Esophagus muscularis mucosa (tissue), 4 donors: ENCODE results near the gene TFAM. TPM values are rescaled to one million over a fixed set of nuclear protein-coding genes. Genes with fewer than 3 reads are reported as not detected.

Experiments
- DNase-seq: peaks from one replicate; pipeline ENCODE4 v3.0.0-alpha.2; 2017; ENCODE audit errors: extremely low spot score
- H3K27ac ChIP-seq, 4 donors: fragments of 200-600 bp; sonication (generic); replicated peaks in 1 of 4; 1 replicate in 3 of 4; 2 replicates in 1 of 4; pipeline ENCODE4 v1.5.1; 2016 to 2019; ENCODE audit warnings: mild to moderate bottlenecking in 1 of 4
- H3K27me3 ChIP-seq, 4 donors: fragments of 200-600 bp; sonication (generic); one replicate each; pipeline versions ENCODE4 v1.5.1 to v1.6.0; 2016 to 2019
- H3K36me3 ChIP-seq, 4 donors: fragments of 200-600 bp; sonication (generic); one replicate each; pipeline ENCODE4 v1.5.1; 2016 to 2019
- H3K4me1 ChIP-seq, 4 donors: fragments of 200-600 bp; sonication (generic); one replicate each; pipeline ENCODE4 v1.5.1; 2016 to 2019
- H3K4me3 ChIP-seq, 4 donors: fragments of 200-600 bp; sonication (generic); 1 replicate in 2 of 4; 2 replicates in 2 of 4; pipeline ENCODE4 v1.5.1; 2016 to 2019; ENCODE audit warnings: mild to moderate bottlenecking in 4 of 4, moderate library complexity in 1 of 4
- H3K9me3 ChIP-seq, 4 donors: fragments of 200-600 bp; sonication (generic); 1 replicate in 3 of 4; 2 replicates in 1 of 4; pipeline ENCODE4 v1.5.1; 2016 to 2019
- EP300 ChIP-seq: sonication (generic); formaldehyde crosslinking; IDR thresholded peaks from one replicate; pipeline ENCODE4 v1.6.1; 2017; ENCODE audit warnings: antibody characterized with exemption
- POLR2A ChIP-seq: fragments of 450-650 bp; IDR thresholded peaks from one replicate; pipeline ENCODE4 v1.6.1; 2017; ENCODE audit warnings: antibody characterized with exemption, moderate library complexity, mild to moderate bottlenecking, low read depth
- POLR2AphosphoS5 ChIP-seq, 2 donors: sonication (generic); formaldehyde crosslinking; IDR thresholded peaks; one replicate each; pipeline ENCODE4 v1.6.1; 2017; ENCODE audit warnings: antibody characterized with exemption in 2 of 2
- WGBS: methylation state at CpG from one replicate; pipeline ENCODE4 v1.1.5; 2018; 5-methylcytosine and 5-hydroxymethylcytosine counted together
- intact Hi-C: fragments of 100-400 bp; cut with DNase I; formaldehyde crosslinking; loops from one replicate; pipeline ENCODE4 v1.15.1; 2023
- total RNA-seq, 4 donors: library from RNA; depleted of rRNA; stranded (reverse); fragments of >200 nt; gene quantifications; one replicate each; pipeline versions ENCODE4 v1.1.0 to v1.2.1, GENCODE V29; 2016
- TF ChIP-seq, protein P1 (sequence below), 3 experiments: fragments of 200-600 bp in 2 of 3; fragments of 450-650 bp in 1 of 3; sonication (generic) in 2 of 3; IDR thresholded peaks; one replicate each; pipeline ENCODE4 v1.5.1; 2017 to 2019; ENCODE audit warnings: antibody characterized with exemption in 3 of 3, mild to moderate bottlenecking in 2 of 3, moderate library complexity in 1 of 3

TFAM gene
- 10 to 100 TPM; 15.4 to 24.3 (median 19.5) TPM for total RNA-seq

DNA sequence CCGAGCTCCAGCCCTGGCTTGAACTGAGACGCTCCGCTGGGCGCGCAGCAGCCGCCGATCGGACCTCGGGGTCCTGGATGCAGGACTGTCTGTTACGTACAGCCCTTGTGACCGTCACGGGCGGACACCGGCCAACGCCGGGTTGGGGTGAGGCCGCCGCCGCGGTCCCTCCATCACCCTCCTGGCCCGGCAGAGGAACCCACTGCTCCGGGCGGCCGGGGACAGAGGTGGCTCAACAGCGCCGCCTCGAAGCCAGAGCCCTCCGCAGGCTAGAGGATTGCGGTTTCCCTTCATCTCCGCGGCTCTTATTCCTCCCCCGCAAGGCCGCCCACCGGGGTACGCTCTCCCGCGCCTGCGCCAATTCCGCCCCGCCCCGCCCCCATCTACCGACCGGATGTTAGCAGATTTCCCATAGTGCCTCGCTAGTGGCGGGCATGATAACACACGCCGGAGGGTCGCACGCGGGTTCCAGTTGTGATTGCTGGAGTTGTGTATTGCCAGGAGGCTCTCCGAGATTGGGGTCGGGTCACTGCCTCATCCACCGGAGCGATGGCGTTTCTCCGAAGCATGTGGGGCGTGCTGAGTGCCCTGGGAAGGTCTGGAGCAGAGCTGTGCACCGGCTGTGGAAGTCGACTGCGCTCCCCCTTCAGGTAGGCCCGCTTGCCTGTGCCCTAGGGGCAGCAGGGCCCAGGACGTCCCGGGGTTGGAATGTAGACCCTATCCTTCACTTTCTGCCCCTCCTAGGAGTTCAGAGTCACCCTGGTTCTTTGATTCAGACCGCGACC, at the start of gene TFAM:
Gene TFAM, plus strand, starts transcription at position 412 of the 785 bp plus-strand sequence. Its CDS starts 138 bp downstream, at position 550.
- no peak for TF ChIP-seq EP300
- peak; percentile 60 for TF ChIP-seq POLR2A
- TF ChIP-seq, protein P1, sequence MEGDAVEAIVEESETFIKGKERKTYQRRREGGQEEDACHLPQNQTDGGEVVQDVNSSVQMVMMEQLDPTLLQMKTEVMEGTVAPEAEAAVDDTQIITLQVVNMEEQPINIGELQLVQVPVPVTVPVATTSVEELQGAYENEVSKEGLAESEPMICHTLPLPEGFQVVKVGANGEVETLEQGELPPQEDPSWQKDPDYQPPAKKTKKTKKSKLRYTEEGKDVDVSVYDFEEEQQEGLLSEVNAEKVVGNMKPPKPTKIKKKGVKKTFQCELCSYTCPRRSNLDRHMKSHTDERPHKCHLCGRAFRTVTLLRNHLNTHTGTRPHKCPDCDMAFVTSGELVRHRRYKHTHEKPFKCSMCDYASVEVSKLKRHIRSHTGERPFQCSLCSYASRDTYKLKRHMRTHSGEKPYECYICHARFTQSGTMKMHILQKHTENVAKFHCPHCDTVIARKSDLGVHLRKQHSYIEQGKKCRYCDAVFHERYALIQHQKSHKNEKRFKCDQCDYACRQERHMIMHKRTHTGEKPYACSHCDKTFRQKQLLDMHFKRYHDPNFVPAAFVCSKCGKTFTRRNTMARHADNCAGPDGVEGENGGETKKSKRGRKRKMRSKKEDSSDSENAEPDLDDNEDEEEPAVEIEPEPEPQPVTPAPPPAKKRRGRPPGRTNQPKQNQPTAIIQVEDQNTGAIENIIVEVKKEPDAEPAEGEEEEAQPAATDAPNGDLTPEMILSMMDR (IDR thresholded peaks at IDR 0.05), result peak; percentile 28 to 46 (median 43)
- peak; percentile 90 to 97 for TF ChIP-seq POLR2AphosphoS5 (IDR thresholded peaks at IDR 0.05)
- peaks cover 10 to 31% (median 24%) of the 10 kb centered on the region in 4 donors for H3K4me1 ChIP-seq
- peak within 1 kb of the TSS; percentile 88 to 92 (median 90) for H3K27ac ChIP-seq
- DNase-seq, result peak; percentile 99
- no peaks in the 10 kb centered on the region for H3K9me3 ChIP-seq
- peak within 1 kb of the TSS; percentile 77 to 86 (median 78) for H3K4me3 ChIP-seq
- intact Hi-C loops, result loop anchor here (2.0 to 5.0 kb wide), 2 partner anchors 48 to 86 kb away; partner anchors contain the start of gene UBE2D1
- peaks cover 19 to 33% (median 20%) of the 10 kb centered on the region in 4 donors for H3K36me3 ChIP-seq
- 0% methylated on average over 33 of the region's 65 CpGs for WGBS
- no peaks in the 10 kb centered on the region for H3K27me3 ChIP-seq

DNA sequence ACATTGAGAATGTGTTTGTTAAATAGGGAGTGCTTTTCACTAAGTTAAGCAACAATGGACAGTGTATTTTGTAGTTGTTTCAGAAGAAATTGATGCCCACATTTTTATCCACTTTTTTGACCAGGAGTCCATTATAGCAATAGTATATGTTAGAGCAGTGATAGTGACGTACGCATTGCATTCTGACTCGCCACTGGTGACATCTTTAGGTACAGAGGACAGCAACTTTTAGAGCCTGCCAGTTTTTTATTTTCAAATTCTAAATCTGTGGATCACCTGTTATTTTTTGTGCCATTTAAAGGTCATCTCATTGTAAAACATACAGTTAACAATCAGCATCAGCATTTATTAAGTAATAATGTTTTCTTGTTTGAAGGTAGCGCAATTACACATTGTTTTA, 49.0 kb upstream of the TFAM start:
- Histone ChIP-seq H3K27ac (no peak overlapping the region), H3K27me3 (no peaks in the 10 kb centered on the region), H3K4me3 (peak overlapping the region; percentile 87 to 99 (median 94)), H3K4me1 (peaks cover 7 to 30% (median 23%) of the 10 kb centered on the region in 4 donors), H3K36me3 (no peaks in the 10 kb centered on the region), H3K9me3 (no peaks in the 10 kb centered on the region)
- intact Hi-C loops, result loop anchor here (5.0 kb wide), 1 partner anchor 51 kb away; the partner anchor contains the start of gene TFAM
- 87% methylated on average over 4 of the region's 4 CpGs for WGBS
- TF ChIP-seq EP300, result no peak
- no peak for TF ChIP-seq POLR2A
- TF ChIP-seq, protein P1 (IDR thresholded peaks at IDR 0.05), result no peak
- TF ChIP-seq POLR2AphosphoS5 (IDR thresholded peaks at IDR 0.05), result no peak
- DNase-seq, result no peak

DNA sequence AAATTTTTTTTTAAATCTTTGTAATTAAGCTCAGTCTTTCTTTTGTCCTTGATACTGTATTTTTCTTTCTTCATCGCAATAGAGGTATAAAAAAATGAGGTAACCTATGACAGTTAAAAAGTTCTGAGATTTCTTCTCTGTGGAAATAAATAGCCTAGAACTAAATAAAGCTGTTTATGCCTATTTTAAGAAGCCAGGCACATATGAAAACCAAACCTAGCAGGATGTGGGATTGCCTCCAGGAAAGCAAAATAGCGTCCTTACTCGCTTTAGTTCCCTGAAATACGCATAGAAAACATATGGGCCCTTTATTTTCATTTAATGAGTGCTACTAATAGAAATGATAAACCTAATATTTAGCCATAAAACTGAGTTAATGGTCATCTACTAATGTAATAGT, 43.8 kb upstream of the TFAM start:
- Histone ChIP-seq H3K9me3 (no peaks in the 10 kb centered on the region), H3K36me3 (no peaks in the 10 kb centered on the region), H3K4me1 (peaks cover 4 to 22% (median 14%) of the 10 kb centered on the region in 4 donors), H3K27me3 (no peaks in the 10 kb centered on the region), H3K4me3 (no peak overlapping the region), H3K27ac (no peak overlapping the region)
- TF ChIP-seq POLR2A, result no peak
- no peak for TF ChIP-seq POLR2AphosphoS5 (IDR thresholded peaks at IDR 0.05)
- no peak for TF ChIP-seq EP300
- TF ChIP-seq, protein P1 (IDR thresholded peaks at IDR 0.05), result no peak
- 82% methylated on average over 4 of the region's 4 CpGs for WGBS
- intact Hi-C loops, result no loop called here
- no peak for DNase-seq

DNA sequence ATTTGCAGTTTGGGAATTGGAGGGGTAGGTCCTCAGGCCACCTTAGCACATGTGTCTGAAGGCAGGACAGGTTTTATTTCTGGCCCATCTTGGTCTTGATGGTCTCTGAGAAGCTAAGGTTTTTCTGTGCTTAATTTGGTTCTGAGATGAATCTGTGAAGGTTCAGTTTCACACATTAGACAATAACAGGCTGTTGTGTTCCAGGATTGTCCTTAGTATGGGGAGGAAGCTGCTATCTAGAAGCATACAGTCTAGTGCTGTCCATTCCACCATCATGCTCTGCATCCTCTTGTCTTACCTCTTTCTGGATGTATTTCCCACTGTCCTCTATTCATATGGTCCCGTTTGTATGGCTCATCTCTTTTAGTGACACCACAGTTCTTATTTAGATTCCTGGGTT, 43.3 kb upstream of the TFAM start:
- no peak overlapping the region for H3K27ac ChIP-seq
- no peak for DNase-seq
- intact Hi-C loops, result no loop called here
- H3K36me3 ChIP-seq, result no peaks in the 10 kb centered on the region
- TF ChIP-seq POLR2A (no peak), POLR2AphosphoS5 (IDR thresholded peaks at IDR 0.05) (no peak)
- TF ChIP-seq, protein P1 (IDR thresholded peaks at IDR 0.05), result no peak
- H3K4me3 ChIP-seq, result no peak overlapping the region
- no peaks in the 10 kb centered on the region for H3K9me3 ChIP-seq
- H3K27me3 ChIP-seq, result no peaks in the 10 kb centered on the region
- 86% methylated on average over 1 of the region's 1 CpG for WGBS
- peaks cover 0 to 19% (median 10%) of the 10 kb centered on the region in 4 donors for H3K4me1 ChIP-seq
